NCI-H345 (cell line): ENCODE data around the gene CCL21.
"Not testable (repeated sequence)": the region's sequence is repeated elsewhere in the genome, so short reads cannot be mapped to it uniquely, and the experiment has no call there.

Experiments
- DNase-seq: peaks from one replicate; lab custom pipeline; 2025; lab: John Stamatoyannopoulos, UW

Gene CCL21

GRCh38 chr9:34710023-34710422 is at the start of gene CCL21:
CCL21 (minus strand) TSS chr9:34710136; CDS start chr9:34710066, 70 bp downstream.
- DNase-seq = no peak

GRCh38 chr9:34759432-34760134 is 49.6 kb upstream of the CCL21 start:
- no peak for DNase-seq

DNA sequence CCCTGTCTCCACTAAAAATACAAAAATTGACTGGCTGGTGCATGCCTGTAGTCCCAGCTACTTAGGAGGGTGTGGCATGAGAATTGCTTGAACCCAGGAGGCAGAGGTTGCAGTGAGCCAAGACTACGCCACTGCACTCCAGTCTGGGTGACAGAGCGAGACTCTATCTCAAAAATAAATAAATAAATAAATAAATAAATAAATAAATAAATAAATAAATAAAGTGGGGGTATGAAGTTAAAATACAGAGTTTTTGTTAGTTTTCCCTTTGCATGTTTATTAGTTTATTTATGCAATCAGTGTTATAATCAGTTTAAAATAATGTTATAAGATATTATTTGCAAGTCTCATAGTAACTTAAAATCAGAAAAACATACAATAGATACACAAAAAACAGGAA is 40.4 kb upstream of the CCL21 start:
- not testable (repeated sequence) for DNase-seq

DNA sequence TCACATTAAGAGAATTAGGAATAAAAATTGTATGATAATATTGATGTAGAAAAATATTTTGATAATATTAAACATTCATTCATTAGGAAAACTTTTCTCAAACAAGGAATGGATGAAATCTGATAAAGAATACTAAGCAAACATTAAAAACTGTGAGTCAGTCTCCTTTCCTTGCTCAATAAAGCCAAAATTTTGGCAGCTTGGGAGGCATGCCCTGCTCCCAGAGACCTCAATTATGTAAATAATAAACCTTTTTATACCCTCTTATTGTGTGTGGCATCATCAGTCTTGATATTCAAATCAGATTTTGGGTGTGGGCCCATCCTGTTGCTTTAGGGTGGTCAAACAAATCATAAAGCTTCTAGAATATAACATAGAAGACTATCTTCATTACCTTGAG is 36.6 kb upstream of the CCL21 start:
- no peak for DNase-seq

DNA sequence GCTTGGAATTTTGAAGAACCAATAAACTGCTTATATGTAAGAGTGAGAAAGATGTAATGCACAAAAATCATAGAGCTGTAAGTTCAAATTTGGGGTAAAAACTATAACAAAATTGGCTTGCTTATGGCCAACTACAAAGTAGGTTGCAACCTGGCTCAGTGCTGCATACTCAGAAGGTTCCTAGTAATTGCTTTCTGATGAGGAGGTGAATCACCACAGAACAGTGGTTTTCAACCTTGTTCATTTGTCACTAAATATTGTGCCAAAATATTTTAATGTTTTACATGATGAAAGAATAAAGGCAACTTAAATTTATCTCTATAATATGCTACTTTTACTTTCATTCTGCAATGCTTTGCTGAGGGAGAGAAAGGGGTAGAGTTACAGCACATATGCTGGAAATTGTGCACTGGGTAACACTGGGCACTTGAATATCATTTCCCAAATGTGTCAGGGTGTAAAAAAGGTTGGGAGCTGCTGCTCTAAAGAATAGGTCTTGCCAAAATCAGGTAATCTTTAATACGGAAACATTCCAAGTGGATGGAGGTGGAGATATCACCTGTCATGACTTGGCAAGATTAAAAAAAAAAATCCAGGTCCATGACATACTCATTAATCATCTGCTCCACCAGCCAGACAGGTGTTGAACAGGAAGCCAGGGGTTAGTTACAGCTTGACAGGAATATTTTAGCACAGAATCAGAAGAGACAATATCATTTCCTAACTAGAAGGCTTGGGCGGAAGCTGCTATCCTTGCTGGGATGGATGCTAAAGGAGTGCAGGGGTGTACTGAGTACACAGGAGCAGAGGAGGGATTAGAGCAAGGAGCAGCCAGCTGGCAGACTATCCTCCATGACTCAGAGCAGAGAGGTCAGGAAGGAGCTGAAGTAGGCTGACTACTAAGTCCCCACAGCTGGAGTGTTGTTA is 34.6 kb upstream of the CCL21 start:
- DNase-seq = no peak

DNA sequence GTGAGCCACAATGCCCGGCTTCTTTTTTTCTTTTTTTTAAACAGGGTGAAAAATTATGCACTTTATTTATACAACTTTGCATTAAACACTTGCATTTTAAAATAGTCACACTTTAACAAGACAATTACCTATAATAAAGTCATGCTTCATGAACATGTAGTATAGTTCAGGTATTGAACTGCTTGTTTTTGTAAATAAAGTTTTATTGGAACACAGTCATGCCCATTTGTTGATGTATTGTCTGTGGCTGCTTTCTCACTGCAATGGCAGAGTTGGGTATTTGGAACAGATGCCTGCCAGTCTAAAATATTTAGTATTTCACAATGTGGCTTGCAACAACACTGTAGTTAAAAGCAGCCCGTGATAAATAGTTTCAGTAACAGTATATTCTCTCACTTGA is 32.8 kb upstream of the CCL21 start:
- DNase-seq = no peak

GRCh38 chr9:34741628-34742027 is 31.7 kb upstream of the CCL21 start:
- no peak for DNase-seq

DNA sequence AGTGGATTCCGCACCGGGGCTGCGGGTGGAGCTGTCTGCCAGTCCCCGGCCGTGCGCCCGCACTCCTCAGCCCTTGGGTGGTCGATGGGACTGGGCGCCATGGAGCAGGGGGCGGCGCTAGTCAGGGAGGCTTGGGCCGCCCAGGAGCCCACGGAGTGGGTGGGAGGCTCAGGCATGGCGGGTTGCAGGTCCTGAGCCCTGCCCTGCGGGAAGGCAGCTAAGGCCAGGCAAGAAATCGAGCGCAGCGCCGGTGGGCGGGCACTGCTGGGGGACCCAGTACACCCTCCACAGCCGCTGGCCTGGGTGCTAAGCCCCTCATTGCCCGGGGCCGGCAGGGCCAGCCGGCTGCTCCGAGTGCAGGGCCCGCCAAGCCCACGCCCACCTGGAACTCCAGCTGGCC is 30.2 kb upstream of the CCL21 start:
- not testable (repeated sequence) for DNase-seq

DNA sequence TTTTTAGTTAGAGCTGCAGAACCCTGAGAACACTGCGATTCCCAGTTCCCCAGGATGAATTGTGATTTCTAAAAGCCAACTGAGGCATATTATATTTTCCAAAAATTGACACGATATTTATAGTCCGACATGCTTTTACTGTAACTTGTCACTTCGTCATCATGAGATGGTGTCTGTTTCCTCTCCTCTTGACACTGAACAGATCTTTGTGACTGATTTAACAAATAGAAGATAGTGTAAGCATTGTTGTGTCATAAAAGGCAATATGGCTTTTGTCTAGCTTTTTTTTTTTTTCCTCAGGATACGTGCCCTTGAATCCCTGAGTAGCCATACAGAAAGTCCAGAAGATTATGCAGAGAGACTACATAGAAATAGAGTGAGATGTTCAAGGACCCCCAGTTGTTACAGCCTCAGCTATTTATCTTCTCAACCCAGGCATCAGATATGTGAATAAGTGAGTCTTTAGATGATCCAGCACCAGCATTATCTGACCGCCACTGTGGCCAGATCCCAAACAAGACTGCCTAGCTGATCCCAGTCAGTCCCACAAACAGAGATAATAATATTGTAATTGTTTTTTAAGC is 27.8 kb upstream of the CCL21 start:
- no peak for DNase-seq

GRCh38 chr9:34734720-34735119 is 24.8 kb upstream of the CCL21 start:
- DNase-seq = no peak

DNA sequence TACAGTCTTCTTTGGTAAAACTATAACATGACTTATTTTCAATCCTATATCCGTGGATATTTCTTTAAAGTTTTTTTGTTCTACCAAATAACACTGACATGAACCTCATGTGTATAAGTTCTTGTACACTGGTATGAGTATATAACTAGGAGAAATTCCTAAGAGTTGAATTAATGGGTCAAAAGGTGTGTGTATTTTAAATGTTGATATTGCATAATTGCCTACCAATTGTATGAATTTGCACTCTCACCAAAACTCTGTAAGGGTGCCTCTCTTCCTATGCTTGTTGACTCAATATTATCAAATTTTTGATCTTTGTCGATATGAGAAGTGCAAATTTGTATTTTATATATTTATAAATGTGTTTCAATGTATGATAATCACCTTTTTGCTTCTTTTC is 22.9 kb upstream of the CCL21 start:
- no peak for DNase-seq

- DNase-seq = no peak
These were observed 22.5 kb upstream of the CCL21 start for GRCh38 chr9:34732478-34732877.

DNA sequence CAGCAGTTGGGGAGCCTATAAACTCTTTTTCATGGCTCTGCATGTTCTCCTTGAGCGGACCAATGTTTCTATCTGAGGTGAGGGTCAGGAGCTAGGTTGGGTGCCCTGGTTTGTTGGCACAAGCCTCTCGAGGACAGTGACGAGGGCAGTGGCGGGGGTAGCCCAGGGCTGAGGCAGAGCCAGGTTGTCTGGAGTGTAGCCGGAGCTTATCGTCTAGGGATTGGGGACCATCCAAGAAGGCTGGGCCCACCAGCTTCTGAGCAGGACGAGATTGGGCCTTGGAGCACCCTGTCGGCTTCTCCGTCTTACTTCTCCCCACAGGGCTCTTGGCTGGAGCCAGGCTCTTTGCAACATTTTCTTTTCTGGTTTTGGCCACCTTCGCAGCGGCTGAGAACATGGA is 13.2 kb upstream of the CCL21 start:
- no peak for DNase-seq

- not testable (repeated sequence) for DNase-seq
These were observed 9.8 kb upstream of the CCL21 start for GRCh38 chr9:34719769-34720025.

DNA sequence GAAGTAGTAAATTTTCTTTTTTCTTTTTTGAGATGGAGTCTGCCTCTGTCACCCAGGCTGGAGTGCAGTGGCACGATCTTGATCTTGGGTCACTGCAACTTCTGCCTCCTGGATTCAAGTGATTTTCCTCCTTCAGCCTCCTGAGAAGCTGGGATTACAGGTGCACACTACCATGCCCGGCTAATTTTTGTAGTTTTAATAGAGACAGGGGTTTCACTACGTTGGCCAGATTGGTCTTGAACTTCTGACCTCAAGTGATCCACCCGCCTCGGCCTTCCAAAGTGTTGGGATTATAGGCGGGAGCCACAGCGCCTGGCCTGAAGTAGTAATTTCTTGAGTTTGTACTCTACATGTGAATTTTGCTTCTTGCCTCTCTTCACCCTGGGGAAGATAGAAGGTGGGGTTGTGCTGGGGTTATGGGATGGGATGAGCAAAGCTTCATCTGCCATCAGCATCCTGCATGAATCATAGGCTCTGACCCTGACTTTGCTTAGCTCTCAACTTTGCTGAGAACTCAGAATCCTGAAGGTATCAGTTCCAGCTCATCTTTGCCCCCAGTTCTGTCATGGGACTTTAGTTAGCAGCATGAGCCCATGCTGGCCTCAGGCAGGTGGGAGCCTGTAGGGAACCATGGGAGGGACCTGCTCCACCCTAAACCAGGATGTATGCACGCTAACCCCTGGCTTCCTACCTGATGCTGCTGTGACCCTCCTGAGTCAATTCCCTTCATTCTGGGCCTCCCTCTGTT is 9.3 kb upstream of the CCL21 start:
- DNase-seq = no peak

- no peak for DNase-seq
These were observed 8.2 kb upstream of the CCL21 start for GRCh38 chr9:34717996-34718614.

- peak; percentile 16 for DNase-seq
These were observed 6.8 kb upstream of the CCL21 start for GRCh38 chr9:34716711-34717110.

DNA sequence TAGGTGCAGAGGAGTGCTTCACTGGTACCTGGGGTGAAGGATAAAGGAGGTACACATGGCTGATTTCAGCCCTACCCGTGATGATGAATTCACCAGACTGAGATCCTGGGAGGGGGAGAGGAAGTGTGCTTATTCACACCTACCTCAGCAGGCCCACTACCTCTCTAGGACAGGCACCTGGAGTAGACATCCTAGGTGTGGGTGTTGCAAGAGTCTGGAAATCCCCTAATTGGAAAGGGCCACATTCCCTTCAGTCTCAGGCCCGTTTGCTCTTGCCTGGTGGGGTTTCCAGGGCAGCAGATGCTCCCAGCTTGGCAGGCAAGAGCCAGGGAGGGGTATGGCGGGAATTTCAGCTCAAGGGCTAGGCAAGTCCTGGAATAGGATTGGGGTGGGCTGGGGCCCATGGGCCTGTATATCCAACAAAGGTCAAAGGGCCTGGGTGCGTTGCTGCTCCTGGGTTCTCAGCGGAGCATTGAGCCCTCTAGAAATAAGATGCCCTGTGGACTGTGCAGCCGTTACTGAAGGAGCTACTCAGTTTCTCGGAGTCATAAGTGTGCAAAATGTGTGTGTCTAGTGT is 5.8 kb upstream of the CCL21 start:
- DNase-seq = no peak

- DNase-seq = no peak
These were observed 4.1 kb upstream of the CCL21 start for GRCh38 chr9:34714007-34714406.

- DNase-seq = no peak
These were observed 2.2 kb upstream of the CCL21 start for GRCh38 chr9:34712140-34712539.

- no peak for DNase-seq
These were observed 549 bp downstream of the CCL21 start for GRCh38 chr9:34709196-34709978.
